Measurements from ENCODE around the gene GRIN2D.

- TF ChIP-seq, protein P1, sequence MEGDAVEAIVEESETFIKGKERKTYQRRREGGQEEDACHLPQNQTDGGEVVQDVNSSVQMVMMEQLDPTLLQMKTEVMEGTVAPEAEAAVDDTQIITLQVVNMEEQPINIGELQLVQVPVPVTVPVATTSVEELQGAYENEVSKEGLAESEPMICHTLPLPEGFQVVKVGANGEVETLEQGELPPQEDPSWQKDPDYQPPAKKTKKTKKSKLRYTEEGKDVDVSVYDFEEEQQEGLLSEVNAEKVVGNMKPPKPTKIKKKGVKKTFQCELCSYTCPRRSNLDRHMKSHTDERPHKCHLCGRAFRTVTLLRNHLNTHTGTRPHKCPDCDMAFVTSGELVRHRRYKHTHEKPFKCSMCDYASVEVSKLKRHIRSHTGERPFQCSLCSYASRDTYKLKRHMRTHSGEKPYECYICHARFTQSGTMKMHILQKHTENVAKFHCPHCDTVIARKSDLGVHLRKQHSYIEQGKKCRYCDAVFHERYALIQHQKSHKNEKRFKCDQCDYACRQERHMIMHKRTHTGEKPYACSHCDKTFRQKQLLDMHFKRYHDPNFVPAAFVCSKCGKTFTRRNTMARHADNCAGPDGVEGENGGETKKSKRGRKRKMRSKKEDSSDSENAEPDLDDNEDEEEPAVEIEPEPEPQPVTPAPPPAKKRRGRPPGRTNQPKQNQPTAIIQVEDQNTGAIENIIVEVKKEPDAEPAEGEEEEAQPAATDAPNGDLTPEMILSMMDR (IDR thresholded peaks at IDR 0.05): no peak
- TF ChIP-seq POLR2A (IDR thresholded peaks at IDR 0.05) (no peak), EP300 (IDR thresholded peaks at IDR 0.05) (no peak)
Measured at GRCh38 chr19:48405850-48406249, 12.4 kb downstream of the GRIN2D start.
